ENCODE data around the gene ZNF407.
A peak's percentile ranks its signal among the peaks of the same experiment; 100 is the strongest.

ZNF407 gene

DNA sequence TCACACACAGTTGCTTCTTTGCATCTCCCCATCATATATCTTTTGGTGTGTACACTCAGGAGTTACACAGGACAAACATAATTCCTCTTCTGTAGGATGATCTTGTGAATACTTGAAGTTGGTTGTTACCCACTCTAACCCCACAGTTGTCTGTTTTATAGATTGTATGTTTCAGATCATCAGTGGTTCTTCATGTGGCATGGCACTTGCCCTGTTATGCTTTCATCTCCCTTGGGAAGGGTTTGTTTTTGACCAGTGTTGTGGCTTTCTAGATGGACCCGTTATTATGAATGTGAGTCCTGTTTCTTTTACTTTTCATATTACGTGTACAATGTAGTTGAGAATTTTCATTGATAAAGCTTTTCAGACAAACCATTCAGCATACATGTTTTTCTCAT lies 82.0 kb downstream of the ZNF407 start:
- no peak for DNase-seq

DNA sequence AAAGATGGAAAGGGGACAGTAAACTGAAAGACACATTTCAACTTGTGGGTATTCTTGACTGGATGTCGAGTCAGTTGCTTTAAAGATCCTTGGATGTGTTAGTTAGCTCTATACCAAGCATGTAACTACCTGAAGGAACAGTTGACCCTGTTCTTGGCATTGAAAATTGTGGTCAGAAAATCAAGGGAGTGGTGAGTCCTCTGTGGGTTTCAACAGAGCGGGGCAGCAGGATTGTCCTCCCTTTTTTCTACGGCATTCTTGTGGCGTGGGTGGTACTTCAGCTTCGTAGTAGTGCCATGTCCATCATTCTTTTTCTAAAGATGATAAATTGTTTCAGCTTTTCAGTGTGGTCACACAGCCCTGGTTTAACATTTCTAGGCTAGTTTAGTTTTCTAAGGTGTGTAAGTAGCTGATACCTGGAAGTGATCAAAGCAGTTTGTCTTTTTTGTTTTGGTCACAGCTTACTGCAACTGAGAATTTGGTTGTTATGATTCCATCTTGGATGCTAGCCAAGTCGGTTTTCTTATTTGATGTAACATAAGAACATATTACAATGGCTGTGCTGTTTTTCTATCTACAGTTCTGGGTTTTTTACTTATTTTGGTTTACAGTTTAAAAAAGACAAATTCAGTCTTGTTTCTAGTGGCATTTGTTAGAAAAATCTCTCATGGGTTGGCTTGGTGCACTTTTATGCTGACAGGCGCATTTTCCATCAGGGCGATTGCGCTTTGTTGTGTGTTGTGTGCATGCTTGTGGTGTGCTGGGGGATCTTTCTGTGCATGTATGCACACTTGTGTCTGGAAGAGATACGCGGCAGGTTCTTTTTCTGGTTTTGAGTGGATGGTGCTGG lies 84.7 kb downstream of the ZNF407 start:
- peak in 1 of 2 experiments; percentile 9 for DNase-seq

DNA sequence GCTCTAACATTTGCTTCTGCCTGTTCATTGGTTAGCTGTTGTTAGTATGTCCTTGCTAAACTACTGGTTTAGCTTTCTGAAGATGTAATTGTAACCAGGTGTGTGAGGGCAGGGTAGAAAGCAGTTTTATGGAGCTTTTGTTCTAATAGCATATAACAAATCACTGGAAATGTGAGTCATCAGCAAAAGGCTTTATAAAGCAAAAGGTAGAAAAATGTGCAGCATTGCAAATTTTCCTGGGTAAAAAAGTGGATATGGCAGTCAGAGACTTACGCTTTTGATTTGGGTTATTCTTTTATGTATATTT lies 85.3 kb downstream of the ZNF407 start:
- DNase-seq, result peak in 1 of 2 experiments; percentile 11

DNA sequence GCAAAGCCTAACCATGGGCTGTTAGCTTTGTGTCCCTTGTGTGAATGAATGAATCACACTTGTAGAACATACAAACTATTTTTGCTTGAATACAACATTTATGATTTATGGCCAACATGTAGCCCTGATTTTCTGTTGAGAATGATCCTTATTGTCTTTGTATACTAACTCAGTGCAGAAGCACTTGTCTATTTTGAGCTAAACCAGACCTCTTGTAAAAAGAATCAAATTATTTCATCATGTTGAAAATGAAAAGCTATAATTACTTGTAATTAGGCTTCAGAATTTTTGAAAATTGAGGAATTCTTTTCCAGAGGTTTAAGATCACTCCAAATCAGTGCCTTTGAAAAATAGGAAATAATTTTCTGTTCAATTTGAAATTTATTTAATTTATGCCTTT lies 85.9 kb downstream of the ZNF407 start:
- DNase-seq, result no peak

DNA sequence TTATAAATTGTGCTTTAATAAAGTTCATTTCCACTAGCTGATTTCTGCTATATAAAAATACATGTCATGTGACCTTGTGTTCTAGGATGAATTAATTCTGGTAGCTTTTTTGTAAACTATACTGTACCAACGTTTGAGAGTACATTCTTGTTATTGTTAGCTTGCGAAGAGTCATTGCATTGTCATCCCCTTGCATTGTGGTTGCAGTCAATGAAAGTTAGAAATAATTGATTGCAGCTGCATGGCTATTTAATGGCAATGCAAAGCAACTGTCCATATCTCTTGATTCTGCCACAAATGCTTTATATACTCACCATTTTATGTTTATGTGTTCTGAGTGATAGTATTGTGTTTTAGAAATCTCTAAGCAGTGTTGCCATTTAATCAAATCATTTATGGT lies 91.6 kb downstream of the ZNF407 start:
- no peak for DNase-seq

DNA sequence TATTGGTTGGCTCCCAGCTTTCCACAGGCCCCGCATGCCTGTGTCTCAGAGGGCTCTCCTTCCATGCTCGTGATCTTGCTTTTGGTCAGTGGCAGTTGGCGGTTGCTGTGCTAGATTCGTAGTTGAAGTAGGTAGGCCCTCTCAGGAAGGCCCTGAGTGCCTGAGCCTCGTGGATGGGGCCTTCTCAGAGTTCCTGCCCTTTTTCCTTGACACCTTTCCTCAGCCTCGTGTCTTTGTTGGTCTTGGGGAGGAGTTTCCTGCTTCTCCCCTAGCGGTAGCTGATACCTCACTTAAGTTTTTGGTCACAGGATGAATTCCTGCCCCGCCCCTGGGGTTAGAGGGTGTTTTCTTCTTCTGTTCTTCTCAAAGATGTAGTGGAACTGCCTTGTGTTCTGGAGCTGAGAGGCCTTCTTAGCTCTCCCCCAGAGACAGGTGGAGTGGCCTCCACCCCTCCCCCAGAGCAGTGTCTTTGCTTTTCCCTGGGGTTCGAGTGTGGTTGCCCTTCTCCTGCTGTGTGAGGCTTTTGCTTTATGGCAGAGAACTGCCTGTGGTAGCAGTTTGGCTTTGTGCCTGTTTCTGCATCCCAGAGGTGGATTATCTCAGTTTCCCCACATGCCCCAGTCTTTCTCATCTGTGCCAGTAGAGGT lies 94.8 kb downstream of the ZNF407 start:
- DNase-seq, result no peak

DNA sequence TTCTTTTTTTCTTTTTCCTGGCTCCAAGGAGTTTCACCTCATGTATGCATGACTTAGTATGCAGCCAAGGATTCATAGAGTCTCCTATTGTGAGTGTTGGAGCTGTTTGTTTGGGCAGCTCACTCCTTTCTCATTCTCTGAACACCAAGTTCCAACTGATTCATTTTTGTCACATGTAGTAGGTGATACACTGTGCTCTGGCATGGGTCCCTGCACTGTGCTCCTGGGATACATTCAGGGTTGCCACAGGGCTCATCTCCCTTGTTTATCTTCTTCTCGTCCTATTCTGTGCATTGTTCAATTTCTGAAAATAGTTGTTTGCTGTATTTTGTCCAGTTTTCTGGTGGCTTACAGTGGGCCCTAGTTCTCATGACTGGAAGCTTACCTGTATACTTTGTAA lies 96.8 kb downstream of the ZNF407 start:
- no peak for DNase-seq

DNA sequence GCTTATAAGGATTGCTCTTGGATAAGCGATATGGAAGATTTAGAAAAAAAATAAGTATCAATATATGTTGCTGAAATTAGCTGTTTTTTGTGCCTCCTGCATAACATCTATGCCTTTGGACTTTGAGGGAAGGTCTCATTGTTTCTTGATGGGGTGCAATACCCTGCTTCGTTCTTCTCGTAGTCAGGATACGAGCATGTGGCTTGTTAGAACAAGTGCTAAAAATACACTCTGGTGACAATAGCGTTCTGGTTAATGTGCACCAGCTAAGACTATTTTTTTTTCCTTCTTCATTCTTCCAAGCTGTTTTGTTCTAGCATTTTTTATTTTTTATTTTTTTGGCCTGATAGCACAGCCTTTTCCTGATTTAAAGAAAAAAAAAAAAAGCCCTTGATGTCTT lies 97.5 kb downstream of the ZNF407 start:
- no peak for DNase-seq

DNA sequence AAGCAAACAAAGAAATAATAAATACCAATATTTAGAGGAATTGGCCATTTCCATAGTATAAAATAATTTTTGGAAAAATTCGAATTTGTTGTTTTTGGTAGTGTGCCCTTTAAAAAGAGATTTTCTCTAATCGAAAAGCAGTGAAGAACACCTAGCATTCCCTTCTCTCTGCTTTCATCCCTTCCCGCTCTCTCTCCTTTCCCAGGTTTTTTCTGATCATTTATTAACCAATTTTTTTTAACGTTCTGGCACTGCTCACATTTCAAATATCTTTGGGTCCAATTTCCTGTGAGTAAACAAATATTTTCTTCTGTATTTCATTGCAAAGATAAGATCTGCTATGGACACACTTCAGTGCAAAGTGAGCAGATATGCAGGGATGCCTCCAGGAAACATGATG lies 101.2 kb downstream of the ZNF407 start:
- DNase-seq, result peak in 1 of 2 experiments; percentile 4

DNA sequence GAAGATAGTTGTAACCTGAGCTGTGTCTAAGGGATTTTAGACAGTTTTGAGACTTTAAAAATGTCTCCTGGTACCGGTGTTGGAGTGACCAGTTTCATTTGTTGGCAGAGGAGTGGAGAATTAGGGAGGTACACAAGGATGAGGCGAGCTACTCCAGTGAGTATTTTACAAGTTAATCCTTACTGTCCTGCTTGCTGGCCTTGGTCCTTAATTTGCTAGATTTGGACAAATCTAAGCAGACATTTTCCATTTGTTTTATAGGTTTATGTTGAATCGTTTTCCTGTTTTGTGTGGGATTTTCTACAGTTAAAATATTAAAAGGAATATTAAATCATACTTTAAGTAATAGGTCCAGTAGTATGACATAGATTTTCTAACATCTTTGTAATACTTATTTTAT lies 101.8 kb downstream of the ZNF407 start:
- no peak for DNase-seq

DNA sequence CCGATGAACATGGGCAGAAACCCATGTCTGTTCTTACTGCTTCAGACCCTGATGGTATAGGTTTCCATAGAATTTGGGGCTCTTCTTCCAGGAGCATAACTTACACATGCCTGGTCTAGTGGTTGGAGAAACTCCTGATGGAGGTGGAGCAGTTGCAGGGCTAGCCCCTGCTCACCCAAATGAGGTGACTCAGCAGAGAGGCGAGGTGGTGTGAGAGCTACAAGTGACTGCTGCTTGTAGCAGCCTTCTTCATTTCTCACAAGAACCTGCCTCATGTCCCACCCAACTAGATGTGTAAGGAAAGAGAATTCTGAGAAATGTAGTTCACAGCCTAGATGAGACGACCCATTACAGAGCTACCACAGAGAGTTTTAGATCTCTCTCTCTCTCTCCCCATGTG lies 105.3 kb downstream of the ZNF407 start:
- no peak for DNase-seq

DNA sequence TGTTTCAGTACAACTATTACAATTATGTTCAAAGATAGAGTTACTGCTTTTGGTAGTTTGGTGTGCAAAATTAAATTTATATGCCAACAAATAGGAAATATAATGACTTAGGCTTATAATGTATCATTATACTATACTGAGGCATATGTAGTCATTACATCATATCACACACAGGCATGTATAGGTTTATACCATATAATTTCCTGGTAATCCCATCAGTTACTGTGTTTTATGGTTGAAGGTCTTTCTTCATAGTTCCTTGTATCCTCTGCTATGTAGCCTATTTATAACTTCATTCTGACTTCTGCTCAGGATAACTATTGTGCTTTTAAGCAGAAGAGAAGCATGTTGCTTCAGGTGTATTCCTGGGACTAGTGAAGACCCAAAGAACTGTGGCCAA lies 110.5 kb downstream of the ZNF407 start:
- DNase-seq, result no peak

DNA sequence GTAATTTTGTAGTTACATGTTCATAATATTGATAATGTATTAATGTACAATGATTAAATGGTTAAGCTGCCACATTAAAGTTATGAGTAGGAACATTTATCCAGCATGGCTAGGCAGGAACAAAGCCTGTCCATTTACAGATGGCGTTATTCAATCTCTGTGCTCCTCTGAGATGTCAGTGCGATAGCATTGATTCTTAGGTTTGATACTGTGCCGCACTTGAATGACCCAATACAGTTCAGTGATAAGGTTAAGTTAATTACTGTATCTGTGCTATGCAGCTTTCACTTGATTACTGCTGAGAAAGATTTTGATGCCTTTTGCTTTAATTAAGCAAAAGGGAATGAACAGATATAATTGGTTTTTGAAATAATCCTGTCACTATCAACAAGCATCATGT lies 111.8 kb downstream of the ZNF407 start:
- no peak for DNase-seq

DNA sequence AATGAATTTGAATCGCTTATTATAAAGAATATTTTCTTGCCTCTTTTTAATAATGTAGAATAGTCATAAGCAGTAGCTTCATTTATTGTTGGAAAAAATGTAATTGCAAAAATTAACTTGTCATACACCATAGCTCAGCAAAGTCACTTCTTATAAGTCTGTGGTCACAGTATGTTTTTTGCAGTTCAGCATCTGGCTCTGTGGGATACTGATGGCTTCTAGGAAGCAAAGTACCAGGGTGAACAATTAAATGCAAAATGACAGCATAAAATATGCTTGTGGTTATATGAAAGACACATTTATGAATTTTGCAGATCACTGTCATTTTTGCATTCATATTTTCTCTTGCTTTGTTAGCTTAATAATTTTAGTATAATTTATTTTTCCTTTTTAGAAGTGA lies 116.5 kb downstream of the ZNF407 start:
- peak in 1 of 2 experiments; percentile 6 for DNase-seq

DNA sequence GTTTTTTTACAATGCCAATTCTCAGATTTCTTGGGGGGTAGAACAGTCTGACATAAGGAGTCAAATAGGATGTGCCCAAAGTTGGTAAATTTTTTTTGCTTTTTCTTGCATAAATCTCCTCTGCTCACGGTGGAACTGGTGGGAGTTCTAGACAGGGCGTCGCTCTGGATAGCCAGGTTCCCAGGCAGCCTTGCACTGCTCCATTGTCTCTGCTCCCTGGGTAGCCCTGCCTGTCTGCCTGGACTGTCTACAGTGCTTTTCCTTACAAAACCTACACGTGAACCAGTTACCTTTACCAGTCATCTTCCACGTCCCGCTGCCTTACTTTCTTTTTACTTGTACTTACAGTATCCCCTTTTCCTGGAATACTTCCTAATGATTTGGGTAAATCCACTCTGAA lies 117.1 kb downstream of the ZNF407 start:
- DNase-seq, result peak; percentile 64 to 72

DNA sequence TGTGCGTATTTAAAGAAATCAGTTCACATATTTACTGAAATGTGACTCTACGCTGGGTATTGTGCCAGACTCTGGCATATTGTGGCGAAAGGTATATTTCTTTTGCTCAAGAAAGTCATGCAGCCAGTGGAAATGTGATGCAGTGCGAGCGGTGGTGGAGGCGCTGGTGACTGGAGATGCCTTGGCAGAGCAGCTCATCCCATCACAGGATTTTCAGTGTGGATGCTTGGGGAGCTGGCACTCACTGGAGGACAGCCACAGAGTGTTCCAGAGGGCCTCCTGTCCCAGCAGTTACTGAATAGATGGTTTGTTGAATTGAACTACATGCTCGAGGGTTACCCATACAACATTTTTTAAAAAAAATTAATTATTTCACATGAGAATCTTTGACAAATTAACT lies 117.6 kb downstream of the ZNF407 start:
- peak; percentile 64 to 67 for DNase-seq

DNA sequence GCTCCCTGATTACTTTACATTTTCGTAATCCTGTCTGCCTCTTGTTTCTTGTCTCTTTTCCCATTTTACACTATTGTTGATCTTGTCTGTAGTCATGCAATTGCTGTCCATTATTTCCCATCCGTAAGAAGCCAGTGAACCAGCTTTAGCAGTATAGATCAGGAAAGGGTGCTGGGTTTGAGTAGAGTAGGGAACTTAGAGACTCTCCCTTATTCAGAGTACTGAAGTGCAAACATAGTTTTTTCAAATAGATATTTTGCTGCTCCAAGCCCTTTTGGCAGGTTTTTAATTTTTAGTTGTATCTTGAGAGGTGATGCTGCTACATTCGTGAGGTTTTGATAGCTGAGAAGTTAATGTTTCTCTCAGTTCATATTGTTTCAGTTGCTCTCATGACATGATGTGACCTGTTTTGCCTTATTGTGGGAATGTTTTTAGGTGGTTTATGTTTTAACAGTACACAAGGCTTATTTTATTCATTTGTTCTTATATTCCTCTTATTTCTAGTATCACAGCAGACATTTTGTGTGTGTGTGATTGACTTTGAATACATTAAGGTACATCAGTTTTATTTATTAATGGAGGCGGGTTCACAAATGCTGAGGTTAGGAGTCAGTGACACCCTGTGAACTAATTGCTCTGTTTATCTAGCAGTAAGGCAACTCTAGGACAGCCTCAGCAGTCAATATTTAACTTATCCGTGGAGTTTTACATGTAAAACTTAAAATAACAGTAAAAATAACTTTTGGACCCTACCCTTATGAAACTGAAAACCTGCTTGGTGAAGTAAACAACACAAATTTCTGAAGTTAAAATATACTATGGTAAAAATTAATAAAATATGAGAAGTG lies 118.4 kb downstream of the ZNF407 start:
- peak; percentile 32 to 57 for DNase-seq

DNA sequence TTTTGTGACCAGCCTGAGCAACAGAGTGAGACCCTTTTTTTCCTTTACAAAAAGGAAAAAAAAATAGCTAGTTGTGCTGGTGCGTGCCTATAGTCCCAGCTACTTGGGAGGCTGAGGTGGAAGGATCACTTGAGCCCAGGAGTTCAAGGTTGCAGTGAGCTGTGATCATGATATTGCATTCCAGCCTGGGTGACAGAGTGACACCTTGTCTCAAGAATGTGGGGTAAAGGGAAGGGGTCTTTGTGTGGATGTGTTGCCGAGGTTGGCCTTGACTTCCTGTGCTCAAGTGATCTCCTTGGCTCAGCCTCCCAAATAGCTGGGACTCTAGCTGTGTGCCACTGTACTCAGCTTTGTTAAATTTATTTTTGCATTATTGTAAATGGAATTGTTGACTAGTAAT lies 120.6 kb downstream of the ZNF407 start:
- DNase-seq, result no peak

DNA sequence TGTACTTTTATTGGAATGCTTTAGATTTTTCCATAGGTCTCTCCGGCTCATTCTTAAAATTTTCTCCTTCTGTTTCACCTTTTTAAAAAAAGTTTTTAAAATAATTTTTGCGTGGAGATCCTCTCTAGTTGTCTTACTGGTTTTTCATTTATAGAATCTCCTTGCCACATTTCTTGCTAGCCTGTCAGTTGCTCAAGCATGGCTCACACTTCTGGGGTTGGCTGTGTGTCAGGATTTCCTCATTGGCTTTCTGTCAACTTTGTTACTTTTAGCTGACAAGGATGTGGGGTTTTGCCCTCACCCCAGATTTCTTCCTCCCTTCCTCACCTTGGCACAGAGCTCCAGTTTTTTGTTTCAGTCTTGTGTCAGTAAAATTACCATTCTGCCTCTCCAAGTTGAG lies 124.6 kb downstream of the ZNF407 start:
- DNase-seq, result no peak

DNA sequence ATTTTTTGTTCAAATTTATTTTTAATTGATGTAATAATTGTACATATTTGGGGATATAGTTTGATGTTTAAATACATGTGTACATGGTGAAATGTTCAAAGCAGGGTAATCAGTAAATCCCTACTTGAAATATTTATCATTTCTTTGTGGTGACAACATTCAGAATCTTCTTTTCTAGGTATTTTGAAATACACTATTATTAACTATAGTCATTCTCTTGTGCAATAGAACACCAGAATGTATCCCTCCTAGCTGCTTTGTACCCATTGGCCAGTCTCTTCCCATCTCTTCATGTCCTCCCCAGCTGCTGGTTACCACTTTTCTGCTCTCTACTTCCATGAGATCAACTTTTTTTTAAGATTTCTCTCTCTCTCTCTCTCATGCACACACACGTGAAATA lies 126.5 kb downstream of the ZNF407 start:
- DNase-seq, result no peak

DNA sequence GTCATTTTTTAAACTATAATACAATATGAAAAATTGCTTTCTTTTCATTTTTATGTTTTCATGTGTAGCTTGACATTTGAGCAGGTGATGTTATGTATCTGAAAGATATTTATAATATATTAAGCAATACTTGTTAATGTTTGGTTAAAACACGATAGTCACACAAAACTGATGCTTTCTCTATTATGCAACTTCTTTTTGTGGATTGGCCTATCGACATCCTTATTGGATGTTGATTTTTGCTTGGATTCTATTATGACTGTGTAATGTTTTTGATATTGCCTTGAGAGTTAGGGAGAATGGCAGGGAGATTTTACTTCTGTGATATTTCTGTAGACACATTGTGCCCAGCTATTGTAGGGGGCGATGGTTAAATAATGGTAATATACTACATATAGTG lies 128.0 kb downstream of the ZNF407 start:
- no peak for DNase-seq

DNA sequence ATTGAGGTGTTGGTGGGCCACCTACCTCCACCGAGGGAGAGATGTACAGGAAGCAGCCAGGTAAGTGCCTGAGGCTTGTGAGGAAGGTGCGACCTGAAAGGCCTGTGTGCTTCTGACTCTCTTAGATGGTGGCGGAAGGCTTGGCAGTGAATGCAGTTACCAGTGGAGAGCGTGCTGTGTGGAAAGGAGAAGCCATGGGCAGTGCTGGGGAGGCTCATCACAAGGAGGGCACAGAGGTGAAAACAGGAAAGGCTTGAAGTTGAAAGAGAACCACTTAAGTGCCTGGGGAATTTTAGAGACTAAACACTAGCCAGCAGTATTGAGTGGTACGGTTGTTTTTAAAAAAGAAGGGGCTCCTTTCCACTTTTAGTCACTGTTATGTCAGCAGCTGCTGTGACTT lies 130.9 kb downstream of the ZNF407 start:
- no peak for DNase-seq

DNA sequence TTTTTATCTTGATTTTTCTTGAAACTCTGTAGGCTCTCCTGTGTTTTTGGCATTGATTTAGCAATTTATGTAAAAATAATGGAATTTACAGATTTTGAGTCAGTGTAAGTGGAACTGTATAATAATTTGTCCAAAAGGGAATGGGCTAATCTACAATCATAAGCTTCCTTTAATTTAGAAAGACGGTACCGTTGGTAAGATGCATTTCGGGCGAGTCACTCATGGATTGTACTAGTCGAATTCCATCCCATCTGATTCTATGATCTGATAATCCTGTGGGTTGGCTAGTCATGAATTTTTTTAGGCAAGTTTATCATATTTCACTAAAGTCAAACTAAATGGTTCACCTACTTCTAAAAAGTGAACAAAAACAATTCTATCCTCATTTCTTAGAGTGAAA lies 133.4 kb downstream of the ZNF407 start:
- no peak for DNase-seq

DNA sequence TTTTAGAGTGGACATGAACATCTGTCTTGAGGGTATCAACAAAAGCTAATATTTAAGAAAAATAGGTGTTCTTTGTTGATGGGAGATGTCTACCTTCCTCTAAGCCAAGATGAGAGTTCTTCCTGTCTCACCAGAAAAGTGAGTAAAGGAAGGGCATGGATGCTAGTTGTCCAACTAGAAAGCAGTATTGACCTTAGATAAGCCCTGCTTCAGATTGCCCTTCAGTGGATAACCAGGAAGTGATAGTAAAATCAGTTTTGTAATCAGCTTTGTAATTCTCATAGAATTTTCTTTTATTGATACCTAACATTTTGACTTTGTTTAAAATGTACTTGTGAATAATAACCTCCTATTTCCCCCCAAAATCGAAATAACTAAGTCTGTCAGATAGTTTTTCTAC lies 134.7 kb downstream of the ZNF407 start:
- no peak for DNase-seq
